Skin of body (tissue), 2 donors: ENCODE data around the gene SHLD1. TPM values are rescaled to one million over a fixed set of nuclear protein-coding genes. Genes with fewer than 3 reads are reported as not detected.
"Not testable (repeated sequence)": the region's sequence is repeated elsewhere in the genome, so short reads cannot be mapped to it uniquely, and the experiment has no call there.

Source experiments
- DNase-seq: peaks from one replicate; lab custom pipeline; 2025; lab: John Stamatoyannopoulos, UW
- total RNA-seq: library from RNA; depleted of rRNA; stranded (reverse); fragments of >200 nt; gene quantifications from one replicate; pipeline ENCODE4 v1.2.3, GENCODE V29; 2014

SHLD1 gene
- total RNA-seq, 1 donor from 2014 or later: 4.5 TPM

- DNase-seq: no peak
Observed at GRCh38 chr20:5780846-5781217, 30.6 kb downstream of the SHLD1 start.

- not testable (repeated sequence) for DNase-seq
Observed at GRCh38 chr20:5781367-5781766, 31.2 kb downstream of the SHLD1 start.

- no peak for DNase-seq
Observed at GRCh38 chr20:5781798-5782750, 31.9 kb downstream of the SHLD1 start.

GRCh38 chr20:5784735-5785134 lies 34.5 kb downstream of the SHLD1 start:
- DNase-seq: no peak

GRCh38 chr20:5785146-5785545 lies 34.9 kb downstream of the SHLD1 start:
- DNase-seq: no peak

- peak; percentile 34 for DNase-seq
Observed at GRCh38 chr20:5786930-5787795, 37.0 kb downstream of the SHLD1 start.

- no peak for DNase-seq
Observed at GRCh38 chr20:5787796-5788165, 37.6 kb downstream of the SHLD1 start.

GRCh38 chr20:5788385-5788895 lies 38.2 kb downstream of the SHLD1 start:
- DNase-seq: peak; percentile 65

- DNase-seq: no peak
Observed at GRCh38 chr20:5789827-5790226, 39.6 kb downstream of the SHLD1 start.

- no peak for DNase-seq
Observed at GRCh38 chr20:5793916-5794315, 43.7 kb downstream of the SHLD1 start.

GRCh38 chr20:5796331-5797040 lies 46.3 kb downstream of the SHLD1 start:
- DNase-seq: no peak

- DNase-seq: no peak
Observed at GRCh38 chr20:5797165-5797564, 47.0 kb downstream of the SHLD1 start.

GRCh38 chr20:5797843-5798462 lies 47.8 kb downstream of the SHLD1 start:
- DNase-seq: no peak

GRCh38 chr20:5803754-5804303 lies 53.6 kb downstream of the SHLD1 start:
- DNase-seq: not testable (repeated sequence)

GRCh38 chr20:5806457-5807263 lies 56.5 kb downstream of the SHLD1 start:
- no peak for DNase-seq

GRCh38 chr20:5807431-5807830 lies 57.2 kb downstream of the SHLD1 start:
- no peak for DNase-seq

GRCh38 chr20:5808901-5809300 lies 58.7 kb downstream of the SHLD1 start:
- no peak for DNase-seq

GRCh38 chr20:5809495-5809894 lies 59.3 kb downstream of the SHLD1 start:
- no peak for DNase-seq

- DNase-seq: no peak
Observed at GRCh38 chr20:5810800-5811422, 60.7 kb downstream of the SHLD1 start.
